SU-DHL-6 (cell line): ENCODE measurements around the gene KDM6A.

Experiments used
- H2AFZ ChIP-seq: fragments of 200-600 bp; sonication (generic); 2 replicates; pipeline ENCODE4 v1.6.1; 2014; ENCODE audit warnings: low read depth, mild to moderate bottlenecking, moderate library complexity, mixed read lengths, antibody characterized with exemption, low read length; ENCODE audit not compliant: severe bottlenecking
- H3F3A ChIP-seq: fragments of 200-600 bp; shearing (Covaris generic); 2 replicates; pipeline ENCODE4 v1.6.0; 2016; ENCODE audit warnings: antibody characterized with exemption, mild to moderate bottlenecking; ENCODE audit not compliant: insufficient read depth
- H3K27ac ChIP-seq: fragments of 200-600 bp; sonication (generic); 2 replicates; pipeline ENCODE4 v1.5.1; 2016; ENCODE audit warnings: low read depth, mild to moderate bottlenecking, low read length, moderate library complexity, mixed read lengths
- H3K27me3 ChIP-seq: fragments of 200-600 bp; sonication (generic), shearing (Covaris generic); 2 replicates; pipeline ENCODE4 v1.6.0; 2014; ENCODE audit warnings: mild to moderate bottlenecking, low read length
- H3K36me3 ChIP-seq: fragments of 200-600 bp; sonication (generic); 2 replicates; pipeline ENCODE4 v1.6.1; 2014; ENCODE audit warnings: mild to moderate bottlenecking, low read length, mixed read lengths
- H3K4me2 ChIP-seq: fragments of 300-600, 200-600 bp; shearing (Covaris generic), sonication (generic); 2 replicates; pipeline ENCODE4 v1.6.0; 2014; ENCODE audit warnings: low read length, low read depth, mild to moderate bottlenecking; ENCODE audit not compliant: poor library complexity, severe bottlenecking
- H3K4me3 ChIP-seq: fragments of 200-600 bp; sonication (generic); 2 replicates; pipeline ENCODE4 v1.5.1; 2014; ENCODE audit warnings: antibody characterized with exemption, low read length, mild to moderate bottlenecking, mixed read lengths; ENCODE audit not compliant: insufficient read depth, poor library complexity, severe bottlenecking
- H3K79me2 ChIP-seq: fragments of 200-600 bp; sonication (generic); 2 replicates; pipeline ENCODE4 v1.6.1; 2014; ENCODE audit warnings: mild to moderate bottlenecking, low read length, moderate library complexity; ENCODE audit not compliant: insufficient read depth
- H3K9ac ChIP-seq: fragments of 200-600 bp; sonication (generic); 2 replicates; pipeline ENCODE4 v1.7.0; 2014; ENCODE audit warnings: mild to moderate bottlenecking, low read length
- H3K9me2 ChIP-seq: fragments of 200-600 bp; sonication (generic); replicated peaks from 2 replicates; pipeline ENCODE4 v1.6.1; 2014; ENCODE audit warnings: low read length; ENCODE audit not compliant: insufficient read depth
- H3K9me3 ChIP-seq: fragments of 200-600 bp; sonication (generic); 2 replicates; pipeline ENCODE4 v1.6.1; 2014; ENCODE audit warnings: low read length, mixed read lengths; ENCODE audit not compliant: insufficient read depth
- H4K20me1 ChIP-seq: fragments of 200-600 bp; sonication (generic); 2 replicates; pipeline ENCODE4 v1.6.1; 2014; ENCODE audit warnings: low read depth, mild to moderate bottlenecking, antibody characterized with exemption, low read length, moderate library complexity, mixed read lengths
- CTCF ChIP-seq: fragments of 200-600 bp; sonication (generic); IDR thresholded peaks from one replicate; pipeline ENCODE4 v1.5.1; 2017; ENCODE audit warnings: antibody characterized with exemption, mild to moderate bottlenecking, low read length, moderate library complexity; ENCODE audit not compliant: insufficient read depth, poor library complexity, severe bottlenecking
- EZH2phosphoT487 ChIP-seq: fragments of 200-600 bp; sonication (generic), shearing (Covaris generic); conservative IDR thresholded peaks from 2 replicates; pipeline ENCODE4 v1.6.1; 2018; ENCODE audit warnings: mild to moderate bottlenecking, antibody characterized with exemption, low read length, moderate library complexity, mixed read lengths

Gene KDM6A

GRCh38 chrX:44954562-44954961 is 81.6 kb downstream of the KDM6A start:
- Histone ChIP-seq H3K4me3 (no peak overlapping the region), H3K9ac (no peak overlapping the region), H3K4me2 (no peak overlapping the region), H3K27ac (no peak overlapping the region), H2AFZ (no peak overlapping the region), H3F3A (no peaks in the 10 kb centered on the region), H3K36me3 (no peaks in the 10 kb centered on the region), H3K27me3 (no peaks in the 10 kb centered on the region), H3K9me3 (no peaks in the 10 kb centered on the region), H3K9me2 (no peaks in the 10 kb centered on the region), H4K20me1 (no peaks in the 10 kb centered on the region), H3K79me2 (peaks cover 94% of the 10 kb centered on the region)
- TF ChIP-seq EZH2phosphoT487: no peak
- no peak for TF ChIP-seq CTCF

- Histone ChIP-seq H3K79me2 (peaks cover 77% of the 10 kb centered on the region), H2AFZ (no peak overlapping the region), H3F3A (no peaks in the 10 kb centered on the region), H3K27ac (no peak overlapping the region), H3K9me2 (no peaks in the 10 kb centered on the region), H3K27me3 (no peaks in the 10 kb centered on the region), H3K9ac (no peak overlapping the region), H3K36me3 (no peaks in the 10 kb centered on the region), H4K20me1 (0 out of 2 replicates have a peak, but pooled peaks cover 6% of the 10 kb centered on the region), H3K4me2 (no peak overlapping the region), H3K4me3 (no peak overlapping the region), H3K9me3 (no peaks in the 10 kb centered on the region)
- no peak for TF ChIP-seq EZH2phosphoT487
- TF ChIP-seq CTCF: no peak
These were observed 84.9 kb downstream of the KDM6A start for GRCh38 chrX:44957848-44958247.

GRCh38 chrX:44958480-44958879 is 85.5 kb downstream of the KDM6A start:
- Histone ChIP-seq H3K4me3 (no peak overlapping the region), H3K9me2 (no peaks in the 10 kb centered on the region), H3K27me3 (no peaks in the 10 kb centered on the region), H3K27ac (no peak overlapping the region), H3K9ac (no peak overlapping the region), H3K4me2 (no peak overlapping the region), H3K79me2 (peaks cover 71% of the 10 kb centered on the region), H2AFZ (no peak overlapping the region), H3K9me3 (no peaks in the 10 kb centered on the region), H3K36me3 (no peaks in the 10 kb centered on the region), H3F3A (no peaks in the 10 kb centered on the region), H4K20me1 (0 out of 2 replicates have a peak, but pooled peaks cover 6% of the 10 kb centered on the region)
- TF ChIP-seq EZH2phosphoT487 (no peak), CTCF (no peak)
